ENCODE results near the gene TNS1. TPM values are rescaled to one million over a fixed set of nuclear protein-coding genes. Genes with fewer than 3 reads are reported as not detected.

Gene TNS1
- total and polyA plus RNA-seq, 10 of the 15 experiments (the other 5 are each of a cell fraction or from before 2014, with no cell fraction given), result 0.05 to 0.44 TPM; not detected in 8

DNA sequence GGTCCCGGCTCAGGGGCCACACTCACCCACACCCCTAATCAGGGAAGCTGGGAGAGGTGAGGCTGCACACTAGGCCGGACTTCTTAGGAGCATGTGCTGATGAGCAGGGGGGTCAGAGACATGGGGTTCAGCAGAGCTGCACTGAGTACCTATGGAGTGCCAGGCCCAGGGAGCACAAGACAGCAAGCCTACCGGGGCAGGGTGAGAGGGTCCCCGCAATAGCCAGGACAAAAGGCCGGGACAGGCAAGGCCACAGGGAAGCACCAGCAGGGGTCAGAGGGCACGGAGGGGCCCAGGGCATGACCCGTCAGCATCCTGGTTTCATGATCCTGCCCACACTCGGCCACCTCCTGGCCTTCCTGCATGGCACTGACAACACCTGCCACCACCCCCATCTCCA, 73.5 kb downstream of the TNS1 start:
- WGBS (ENCODE audit: insufficient coverage, insufficient replicate concordance, low lambda C conversion rate, missing lambda C conversion rate), result 39% methylated on average over 8 of the region's 8 CpGs
- Histone ChIP-seq H3K4me1 (ENCODE audit: control insufficient read depth, insufficient read depth, low read length) (no peaks in the 10 kb centered on the region), H3K4me2 (ENCODE audit: control insufficient read depth, insufficient read depth) (no peak overlapping the region), H3K79me2 (ENCODE audit: control insufficient read depth, insufficient read depth, low read length) (no peaks in the 10 kb centered on the region), H3K27ac (ENCODE audit: control insufficient read depth, insufficient read depth) (no peak overlapping the region), H4K20me1 (ENCODE audit: control insufficient read depth, insufficient read depth) (no peaks in the 10 kb centered on the region), H3K9ac (ENCODE audit: control insufficient read depth, insufficient read depth, low read length) (no peak overlapping the region), H3K4me3 (no peak overlapping the region), H3K27me3 (replicated peaks in 1 of 2; ENCODE audit: control insufficient read depth in 2 of 2, insufficient read depth in 2 of 2, low read length in 1 of 2) (peaks cover 0 to 2% of the 10 kb centered on the region in 2 experiments; a peak in 1 of 4 replicates), H2AFZ (ENCODE audit: control insufficient read depth, low read depth, low read length) (no peak overlapping the region), H3K36me3 (ENCODE audit: control insufficient read depth in 2 of 2, insufficient read depth in 2 of 2, low read length in 1 of 2) (no peaks in the 10 kb centered on the region), H3K9me3 (replicated peaks; ENCODE audit: control insufficient read depth, insufficient read depth, low read length) (no peaks in the 10 kb centered on the region)
- CTCF ChIA-PET, result interaction anchor here (1.0 kb wide), 1 partner anchor 42 kb away, joined by 3 read pairs; no protein-coding TSS in a partner anchor
- SMC1A ChIA-PET (ENCODE audit: uncharacterized antibody, unreplicated experiment), result no interaction called here
- no peak for FAIRE-seq
- RAD21 ChIA-PET (ENCODE audit: unreplicated experiment), result no interaction called here
- in situ Hi-C loops (cut with MboI) (no loop called here), intact Hi-C loops (cut with micrococcal nuclease; ENCODE audit: unreplicated experiment) (no loop called here)
- no peak for TF ChIP-seq TCF7 (IDR thresholded peaks at IDR 0.05; ENCODE audit: borderline replicate concordance)
- TF ChIP-seq BCL11A (IDR thresholded peaks at IDR 0.05; ENCODE audit: low read depth, low read length), result no peak
- no peak for TF ChIP-seq RUNX3 (IDR thresholded peaks at IDR 0.05; ENCODE audit: low read length)
- no peak for DNase-seq (ENCODE audit: low read depth, low spot score)
- BruUV-seq (replicated peaks), result no TSS peak
- ATAC-seq, result no peak
- POLR2A ChIA-PET, result no interaction called here

DNA sequence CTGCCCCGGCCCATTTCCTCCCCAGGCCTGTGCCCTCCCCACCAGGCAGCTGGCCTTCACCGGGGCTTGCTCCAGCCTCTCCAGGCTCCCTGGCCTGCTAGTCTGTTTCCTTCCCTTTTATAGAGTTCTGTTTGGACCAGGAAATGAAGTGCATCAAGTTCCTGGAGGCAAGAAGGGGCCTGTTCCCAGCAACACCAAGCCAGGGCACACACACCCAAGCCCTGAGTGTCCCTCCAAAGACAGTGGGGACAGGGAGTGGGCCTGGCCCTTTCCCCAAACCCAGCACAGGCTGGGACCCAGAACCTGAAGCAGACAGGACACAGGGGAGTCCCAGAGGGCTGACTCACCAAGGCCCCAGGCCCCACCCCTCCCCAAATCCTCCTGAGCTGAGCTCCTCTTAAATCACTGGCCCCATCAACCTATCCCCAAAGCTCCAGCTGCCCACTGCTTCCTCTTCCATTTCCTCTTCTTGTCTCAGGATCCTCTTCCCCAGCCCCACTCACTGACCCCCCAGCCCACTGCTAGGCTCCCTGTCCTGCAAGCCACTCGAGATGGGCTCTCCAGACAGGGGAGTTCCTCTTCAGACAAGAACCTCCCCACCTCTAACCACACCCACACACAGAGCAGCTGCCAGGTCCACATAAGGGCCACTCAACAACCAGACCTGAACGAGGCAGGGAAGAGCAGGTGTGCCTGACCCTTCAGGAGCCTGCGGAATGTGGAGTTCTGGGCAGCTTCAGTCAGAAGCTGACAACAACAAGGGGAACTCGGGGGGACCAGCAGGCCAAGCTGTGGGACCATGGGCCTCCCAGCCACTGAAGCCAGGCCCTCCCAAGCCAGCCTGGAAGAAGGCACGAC, 74.2 kb downstream of the TNS1 start:
- ChIA-PET RAD21 (ENCODE audit: unreplicated experiment) (no interaction called here), POLR2A (no interaction called here), SMC1A (ENCODE audit: uncharacterized antibody, unreplicated experiment) (no interaction called here), CTCF (interaction anchor here (0.5 kb wide), 1 partner anchor 12 kb away, joined by 3 read pairs; no protein-coding TSS in a partner anchor)
- H3K36me3 ChIP-seq (ENCODE audit: control insufficient read depth in 2 of 2, insufficient read depth in 2 of 2, low read length in 1 of 2), result no peaks in the 10 kb centered on the region
- no peaks in the 10 kb centered on the region for H3K9me3 ChIP-seq (replicated peaks; ENCODE audit: control insufficient read depth, insufficient read depth, low read length)
- WGBS (ENCODE audit: insufficient coverage, insufficient replicate concordance, low lambda C conversion rate, missing lambda C conversion rate), result 16% methylated on average over 6 of the region's 7 CpGs
- no peaks in the 10 kb centered on the region for H3K79me2 ChIP-seq (ENCODE audit: control insufficient read depth, insufficient read depth, low read length)
- ATAC-seq, result no peak
- in situ Hi-C loops (cut with MboI) (no loop called here), intact Hi-C loops (cut with micrococcal nuclease; ENCODE audit: unreplicated experiment) (no loop called here)
- no peak for DNase-seq (ENCODE audit: low read depth, low spot score)
- BruUV-seq (replicated peaks), result no TSS peak
- H3K4me2 ChIP-seq (ENCODE audit: control insufficient read depth, insufficient read depth), result no peak overlapping the region
- no peaks in the 10 kb centered on the region for H4K20me1 ChIP-seq (ENCODE audit: control insufficient read depth, insufficient read depth)
- H3K4me3 ChIP-seq, result no peak overlapping the region
- 0 out of 4 replicates have a peak, but pooled peaks cover 0 to 2% of the 10 kb centered on the region in 2 experiments for H3K27me3 ChIP-seq (replicated peaks in 1 of 2; ENCODE audit: control insufficient read depth in 2 of 2, insufficient read depth in 2 of 2, low read length in 1 of 2)
- no peak overlapping the region for H3K27ac ChIP-seq (ENCODE audit: control insufficient read depth, insufficient read depth)
- H3K4me1 ChIP-seq (ENCODE audit: control insufficient read depth, insufficient read depth, low read length), result no peaks in the 10 kb centered on the region
- H3K9ac ChIP-seq (ENCODE audit: control insufficient read depth, insufficient read depth, low read length), result no peak overlapping the region
- FAIRE-seq, result no peak
- H2AFZ ChIP-seq (ENCODE audit: control insufficient read depth, low read depth, low read length), result no peak overlapping the region
- TF ChIP-seq NRF1 (conservative IDR thresholded peaks at IDR 0.05; ENCODE audit: low read depth, low read length), result no peak
- no peak for TF ChIP-seq ZNF24 (IDR thresholded peaks at IDR 0.05)
- no peak for TF ChIP-seq RELA (IDR thresholded peaks at IDR 0.05; ENCODE audit: borderline replicate concordance, partially characterized antibody)
